Measurements from ENCODE around the gene CES4A. TPM values are rescaled to one million over a fixed set of nuclear protein-coding genes. Genes with fewer than 3 reads are reported as not detected.

CES4A gene
- polyA plus RNA-seq, 5 donors, result 6.2 to 11.9 (median 7.3) TPM

- DNase-seq, result no peak
These were observed 62.4 kb downstream of the CES4A start for GRCh38 chr16:67050796-67051195.

- DNase-seq, result no peak
These were observed 64.0 kb downstream of the CES4A start for GRCh38 chr16:67052399-67052798.

GRCh38 chr16:67053767-67054334 is 65.5 kb downstream of the CES4A start:
- DNase-seq, result no peak

- DNase-seq, result no peak
These were observed 66.5 kb downstream of the CES4A start for GRCh38 chr16:67054901-67055300.

- DNase-seq, result no peak
These were observed 67.5 kb downstream of the CES4A start for GRCh38 chr16:67055712-67056487.

Other genes with a start within 250 kb of the CES4A start
- gene DYNC1LI2, start 237.0 kb upstream of the CES4A start, polyA plus RNA-seq (ENCODE audit: insufficient read depth in 1 of 5, insufficient read length in 5 of 5, low replicate concordance in 1 of 5), result 100 to 1,000 TPM; 114 to 161 (median 144) TPM
- gene TERB1, start 187.0 kb upstream of the CES4A start, polyA plus RNA-seq (ENCODE audit: insufficient read depth in 1 of 5, insufficient read length in 5 of 5, low replicate concordance in 1 of 5), result under 1 TPM in 3 of 5 donors, not detected in 2; 0.05 to 0.23 (median 0.10) TPM
- gene NAE1, start 157.6 kb upstream of the CES4A start, polyA plus RNA-seq (ENCODE audit: insufficient read depth in 1 of 5, insufficient read length in 5 of 5, low replicate concordance in 1 of 5), result 100 to 1,000 TPM in 1 of 5 donors, 10 to 100 TPM in 4; 62.2 to 105 (median 90.3) TPM
- gene CA7, start 144.2 kb upstream of the CES4A start, polyA plus RNA-seq (ENCODE audit: insufficient read depth in 1 of 5, insufficient read length in 5 of 5, low replicate concordance in 1 of 5), result under 1 TPM in 1 of 5 donors, not detected in 4; 0.06 TPM
- 1 to 10 TPM; 5.8 to 9.3 (median 8.9) TPM for gene PDP2, start 108.1 kb upstream of the CES4A start, polyA plus RNA-seq (ENCODE audit: insufficient read depth in 1 of 5, insufficient read length in 5 of 5, low replicate concordance in 1 of 5)
- 10 to 100 TPM; 22.5 to 66.6 (median 37.7) TPM for gene CDH16, start 69.7 kb upstream of the CES4A start, polyA plus RNA-seq (ENCODE audit: insufficient read depth in 1 of 5, insufficient read length in 5 of 5, low replicate concordance in 1 of 5)
- gene RRAD, start 63.1 kb upstream of the CES4A start, polyA plus RNA-seq (ENCODE audit: insufficient read depth in 1 of 5, insufficient read length in 5 of 5, low replicate concordance in 1 of 5), result 10 to 100 TPM in 2 of 5 donors, 1 to 10 TPM in 3; 6.7 to 10.7 (median 9.6) TPM
- 10 to 100 TPM; 65.0 to 98.6 (median 80.7) TPM for gene CIAO2B, start 54.2 kb upstream of the CES4A start, polyA plus RNA-seq (ENCODE audit: insufficient read depth in 1 of 5, insufficient read length in 5 of 5, low replicate concordance in 1 of 5)
- gene CES2, start 53.1 kb upstream of the CES4A start, polyA plus RNA-seq (ENCODE audit: insufficient read depth in 1 of 5, insufficient read length in 5 of 5, low replicate concordance in 1 of 5), result 10 to 100 TPM; 30.8 to 37.9 (median 36.0) TPM
- gene CES3, start 27.3 kb upstream of the CES4A start, polyA plus RNA-seq (ENCODE audit: insufficient read depth in 1 of 5, insufficient read length in 5 of 5, low replicate concordance in 1 of 5), result 1 to 10 TPM; 4.0 to 5.6 (median 4.2) TPM
- gene CBFB, start 40.6 kb downstream of the CES4A start, polyA plus RNA-seq (ENCODE audit: insufficient read depth in 1 of 5, insufficient read length in 5 of 5, low replicate concordance in 1 of 5), result 10 to 100 TPM; 55.5 to 65.8 (median 61.0) TPM
- 10 to 100 TPM; 21.1 to 25.8 (median 23.0) TPM for gene PHAF1, start 121.4 kb downstream of the CES4A start, polyA plus RNA-seq (ENCODE audit: insufficient read depth in 1 of 5, insufficient read length in 5 of 5, low replicate concordance in 1 of 5)
- 10 to 100 TPM; 16.4 to 30.4 (median 18.7) TPM for gene B3GNT9, start 162.4 kb downstream of the CES4A start, polyA plus RNA-seq (ENCODE audit: insufficient read depth in 1 of 5, insufficient read length in 5 of 5, low replicate concordance in 1 of 5)
- 10 to 100 TPM in 2 of 5 donors, 1 to 10 TPM in 3; 5.0 to 12.0 (median 7.0) TPM for gene TRADD, start 171.3 kb downstream of the CES4A start, polyA plus RNA-seq (ENCODE audit: insufficient read depth in 1 of 5, insufficient read length in 5 of 5, low replicate concordance in 1 of 5)
- 1 to 10 TPM; 1.5 to 4.0 (median 3.6) TPM for gene FBXL8, start 171.4 kb downstream of the CES4A start, polyA plus RNA-seq (ENCODE audit: insufficient read depth in 1 of 5, insufficient read length in 5 of 5, low replicate concordance in 1 of 5)
- gene HSF4, start 176.2 kb downstream of the CES4A start, polyA plus RNA-seq (ENCODE audit: insufficient read depth in 1 of 5, insufficient read length in 5 of 5, low replicate concordance in 1 of 5), result 1 to 10 TPM; 3.6 to 5.9 (median 4.4) TPM
- gene NOL3, start 181.9 kb downstream of the CES4A start, polyA plus RNA-seq (ENCODE audit: insufficient read depth in 1 of 5, insufficient read length in 5 of 5, low replicate concordance in 1 of 5), result 10 to 100 TPM in 4 of 5 donors, 1 to 10 TPM in 1; 9.5 to 17.9 (median 17.0) TPM
- gene MATCAP1, start 195.4 kb downstream of the CES4A start, polyA plus RNA-seq (ENCODE audit: insufficient read depth in 1 of 5, insufficient read length in 5 of 5, low replicate concordance in 1 of 5), result 10 to 100 TPM; 50.9 to 64.6 (median 53.7) TPM
- 10 to 100 TPM in 2 of 5 donors, 1 to 10 TPM in 3; 7.6 to 14.8 (median 9.4) TPM for gene EXOC3L1, start 201.5 kb downstream of the CES4A start, polyA plus RNA-seq (ENCODE audit: insufficient read depth in 1 of 5, insufficient read length in 5 of 5, low replicate concordance in 1 of 5)
- gene E2F4, start 203.6 kb downstream of the CES4A start, polyA plus RNA-seq (ENCODE audit: insufficient read depth in 1 of 5, insufficient read length in 5 of 5, low replicate concordance in 1 of 5), result 10 to 100 TPM; 43.8 to 70.5 (median 57.5) TPM
- gene ELMO3, start 210.5 kb downstream of the CES4A start, polyA plus RNA-seq (ENCODE audit: insufficient read depth in 1 of 5, insufficient read length in 5 of 5, low replicate concordance in 1 of 5), result 10 to 100 TPM in 1 of 5 donors, 1 to 10 TPM in 4; 4.6 to 11.0 (median 6.3) TPM
- gene TMEM208, start 238.5 kb downstream of the CES4A start, polyA plus RNA-seq (ENCODE audit: insufficient read depth in 1 of 5, insufficient read length in 5 of 5, low replicate concordance in 1 of 5), result 10 to 100 TPM; 22.2 to 32.3 (median 24.8) TPM

Measured in right lung (tissue), 5 donors.